Caco-2 (cell line): Measurements from ENCODE around the gene KRTAP10-8. TPM values are rescaled to one million over a fixed set of nuclear protein-coding genes. Genes with fewer than 3 reads are reported as not detected.

Source experiments
- BruUV-seq: library from RNA; stranded (reverse); fragments of 400-500 nt; replicated peaks from 2 replicates; lab custom pipeline; 2021; lab: Mats Ljungman, UMichigan
- CTCF ChIA-PET: fragments of 300-600 bp; sonication (Branson Sonifier 250); formaldehyde crosslinking; loops from one replicate; lab custom pipeline; 2022; ENCODE audit warnings: antibody characterized with exemption; lab: Charles Lee
- POLR2A ChIA-PET: fragments of 300-600 bp; sonication (Branson Sonifier 250); formaldehyde crosslinking; loops from one replicate; lab custom pipeline; 2022; ENCODE audit warnings: antibody characterized with exemption; lab: Charles Lee
- DNase-seq, 2 experiments: peaks; one replicate each; pipeline versions ENCODE4 v3.0.0 to v3.0.0-alpha.2; 2020 to 2022
- H3K27me3 ChIP-seq: replicated peaks from 2 replicates; pipeline ENCODE4 v1.6.0; 2011; ENCODE audit warnings: low read length; ENCODE audit not compliant: control insufficient read depth, insufficient read depth
- H3K36me3 ChIP-seq: 2 replicates; pipeline ENCODE4 v1.5.1; 2011; ENCODE audit warnings: low read length; ENCODE audit not compliant: control insufficient read depth, insufficient read depth
- H3K4me1 ChIP-seq: fragments of 250-450 bp; sonication (Bioruptor Pico); 2 replicates; pipeline ENCODE4 v1.5.1; 2020; ENCODE audit warnings: mild to moderate bottlenecking
- H3K4me3 ChIP-seq: 2 replicates; pipeline ENCODE4 v1.5.1; 2011; ENCODE audit warnings: low read depth, mild to moderate bottlenecking, control low read depth, low read length
- H3K9me3 ChIP-seq: fragments of 250-450 bp; sonication (Bioruptor Pico); 2 replicates; pipeline ENCODE4 v1.5.1; 2020; ENCODE audit warnings: mild to moderate bottlenecking, moderate library complexity
- H3K27ac Mint-ChIP-seq: one replicate; pipeline ENCODE4 v1.8.0; 2022; ENCODE audit warnings: mixed read lengths; ENCODE audit not compliant: unreplicated experiment
- H3K27me3 Mint-ChIP-seq: one replicate; pipeline ENCODE4 v1.8.0; 2022; ENCODE audit warnings: mixed read lengths; ENCODE audit not compliant: insufficient read depth, unreplicated experiment
- H3K36me3 Mint-ChIP-seq: one replicate; pipeline ENCODE4 v1.8.0; 2022; ENCODE audit warnings: mild to moderate bottlenecking, mixed read lengths; ENCODE audit not compliant: insufficient read depth, unreplicated experiment
- H3K4me1 Mint-ChIP-seq: one replicate; pipeline ENCODE4 v1.8.0; 2022; ENCODE audit warnings: low read depth, mixed read lengths; ENCODE audit not compliant: unreplicated experiment
- H3K4me3 Mint-ChIP-seq: one replicate; pipeline ENCODE4 v1.8.0; 2022; ENCODE audit warnings: mild to moderate bottlenecking, moderate library complexity, mixed read lengths; ENCODE audit not compliant: unreplicated experiment
- H3K9me3 Mint-ChIP-seq: one replicate; pipeline ENCODE4 v1.8.0; 2022; ENCODE audit warnings: mixed read lengths; ENCODE audit not compliant: unreplicated experiment
- intact Hi-C: fragments of 100-400 bp; cut with micrococcal nuclease; formaldehyde crosslinking; loops from one replicate; pipeline ENCODE4 v1.10.0; 2022; ENCODE audit not compliant: unreplicated experiment
- total RNA-seq: library from RNA; stranded (reverse); gene quantifications from 2 replicates; pipeline ENCODE4 v1.2.3, GENCODE V29; 2022
- TF ChIP-seq, protein P1 (sequence below), 2 experiments: fragments of 200-600 bp in 1 of 2; IDR thresholded peaks; 1 replicate in 1 of 2; 2 replicates in 1 of 2; pipeline versions ENCODE4 v1.5.1 to v1.8.0; 2011 to 2022; ENCODE audit warnings: antibody characterized with exemption in 1 of 2, control low read depth in 1 of 2, inconsistent platforms in 1 of 2, low read depth in 1 of 2, low read length in 1 of 2, mild to moderate bottlenecking in 1 of 2, moderate library complexity in 1 of 2; ENCODE audit not compliant: insufficient read depth in 1 of 2, severe bottlenecking in 1 of 2, unreplicated experiment in 1 of 2

KRTAP10-8 gene
- total RNA-seq, 1 experiment from 2014 or later, result not detected

DNA sequence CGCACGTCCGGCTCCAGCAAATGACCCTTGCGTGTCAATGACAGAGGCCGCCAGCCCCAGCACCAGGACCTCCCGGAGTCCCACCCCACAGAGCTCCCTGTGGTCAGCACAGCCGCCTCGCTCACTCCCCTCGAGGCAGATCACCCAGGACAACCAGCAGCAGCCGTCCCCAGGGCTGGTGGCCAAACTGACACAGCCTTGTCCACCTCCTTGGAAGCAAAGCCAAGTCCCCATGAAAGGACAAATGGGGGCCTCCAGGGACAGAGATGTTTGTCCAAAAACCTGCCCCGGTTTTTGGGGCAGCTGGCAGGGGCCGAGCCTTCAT lies 27.4 kb downstream of the KRTAP10-8 start:
- no peak for DNase-seq
- Mint-ChIP-seq H3K9me3 (peaks cover 41% of the 10 kb centered on the region), H3K4me3 (no peak overlapping the region), H3K27me3 (peaks cover 11% of the 10 kb centered on the region), H3K4me1 (no peaks in the 10 kb centered on the region), H3K36me3 (no peaks in the 10 kb centered on the region), H3K27ac (no peak overlapping the region)
- Histone ChIP-seq H3K4me1 (no peaks in the 10 kb centered on the region), H3K27me3 (no peaks in the 10 kb centered on the region), H3K9me3 (no peaks in the 10 kb centered on the region; the same call in 1 of the 2 replicates), H3K4me3 (no peak overlapping the region), H3K36me3 (no peaks in the 10 kb centered on the region)
- no TSS peak for BruUV-seq
- ChIA-PET CTCF (no interaction called here), POLR2A (no interaction called here)
- TF ChIP-seq, protein P1, sequence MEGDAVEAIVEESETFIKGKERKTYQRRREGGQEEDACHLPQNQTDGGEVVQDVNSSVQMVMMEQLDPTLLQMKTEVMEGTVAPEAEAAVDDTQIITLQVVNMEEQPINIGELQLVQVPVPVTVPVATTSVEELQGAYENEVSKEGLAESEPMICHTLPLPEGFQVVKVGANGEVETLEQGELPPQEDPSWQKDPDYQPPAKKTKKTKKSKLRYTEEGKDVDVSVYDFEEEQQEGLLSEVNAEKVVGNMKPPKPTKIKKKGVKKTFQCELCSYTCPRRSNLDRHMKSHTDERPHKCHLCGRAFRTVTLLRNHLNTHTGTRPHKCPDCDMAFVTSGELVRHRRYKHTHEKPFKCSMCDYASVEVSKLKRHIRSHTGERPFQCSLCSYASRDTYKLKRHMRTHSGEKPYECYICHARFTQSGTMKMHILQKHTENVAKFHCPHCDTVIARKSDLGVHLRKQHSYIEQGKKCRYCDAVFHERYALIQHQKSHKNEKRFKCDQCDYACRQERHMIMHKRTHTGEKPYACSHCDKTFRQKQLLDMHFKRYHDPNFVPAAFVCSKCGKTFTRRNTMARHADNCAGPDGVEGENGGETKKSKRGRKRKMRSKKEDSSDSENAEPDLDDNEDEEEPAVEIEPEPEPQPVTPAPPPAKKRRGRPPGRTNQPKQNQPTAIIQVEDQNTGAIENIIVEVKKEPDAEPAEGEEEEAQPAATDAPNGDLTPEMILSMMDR (IDR thresholded peaks at IDR 0.05; ENCODE audit: insufficient read depth in 1 of 2, low read depth in 1 of 2, low read length in 1 of 2, severe bottlenecking in 1 of 2, unreplicated experiment in 1 of 2), result no peak
- intact Hi-C loops, result no loop called here

GRCh38 chr21:44640761-44641160 lies 28.9 kb downstream of the KRTAP10-8 start:
- Histone ChIP-seq H3K9me3 (peaks cover 13% of the 10 kb centered on the region), H3K4me3 (no peak overlapping the region), H3K27me3 (no peaks in the 10 kb centered on the region), H3K36me3 (no peaks in the 10 kb centered on the region), H3K4me1 (no peaks in the 10 kb centered on the region)
- no peak overlapping the region for H3K27ac Mint-ChIP-seq
- no TSS peak for BruUV-seq
- H3K36me3 Mint-ChIP-seq, result no peaks in the 10 kb centered on the region
- H3K4me1 Mint-ChIP-seq, result no peaks in the 10 kb centered on the region
- peaks cover 8% of the 10 kb centered on the region for H3K27me3 Mint-ChIP-seq
- H3K9me3 Mint-ChIP-seq, result peaks cover 50% of the 10 kb centered on the region
- intact Hi-C loops, result no loop called here
- no peak for DNase-seq
- ChIA-PET CTCF (no interaction called here), POLR2A (no interaction called here)
- TF ChIP-seq, protein P1 (IDR thresholded peaks at IDR 0.05; ENCODE audit: insufficient read depth in 1 of 2, low read depth in 1 of 2, low read length in 1 of 2, severe bottlenecking in 1 of 2, unreplicated experiment in 1 of 2), result no peak
- H3K4me3 Mint-ChIP-seq, result no peak overlapping the region

- H3K27me3 ChIP-seq, result no peaks in the 10 kb centered on the region
- peaks cover 13% of the 10 kb centered on the region for H3K9me3 ChIP-seq
- H3K4me1 ChIP-seq, result no peaks in the 10 kb centered on the region
- POLR2A ChIA-PET, result no interaction called here
- CTCF ChIA-PET, result no interaction called here
- intact Hi-C loops, result no loop called here
- peaks cover 8% of the 10 kb centered on the region for H3K27me3 Mint-ChIP-seq
- TF ChIP-seq, protein P1 (IDR thresholded peaks at IDR 0.05; ENCODE audit: insufficient read depth in 1 of 2, low read depth in 1 of 2, low read length in 1 of 2, severe bottlenecking in 1 of 2, unreplicated experiment in 1 of 2), result no peak
- no peaks in the 10 kb centered on the region for H3K36me3 Mint-ChIP-seq
- no peak overlapping the region for H3K27ac Mint-ChIP-seq
- H3K4me3 ChIP-seq, result no peak overlapping the region
- H3K4me1 Mint-ChIP-seq, result no peaks in the 10 kb centered on the region
- H3K36me3 ChIP-seq, result no peaks in the 10 kb centered on the region
- peaks cover 55% of the 10 kb centered on the region for H3K9me3 Mint-ChIP-seq
- no TSS peak for BruUV-seq
- no peak for DNase-seq
- no peak overlapping the region for H3K4me3 Mint-ChIP-seq
Measured at GRCh38 chr21:44643741-44644310, 31.9 kb downstream of the KRTAP10-8 start.
